Liver (tissue), 9 donors: ENCODE results near the gene ARL6. TPM values are rescaled to one million over a fixed set of nuclear protein-coding genes. Genes with fewer than 3 reads are reported as not detected.
"Not testable (repeated sequence)": the region's sequence is repeated elsewhere in the genome, so short reads cannot be mapped to it uniquely, and the experiment has no call there.

Experiments used
- DNase-seq: peaks from one replicate; pipeline ENCODE4 v3.0.0-alpha.2; 2017; ENCODE audit warnings: low spot score
- H3K27ac ChIP-seq, 2 donors: one replicate each; pipeline ENCODE4 v1.7.0; 2013; ENCODE audit warnings: inconsistent platforms in 2 of 2, low read length in 2 of 2, control low read depth in 1 of 2, low read depth in 1 of 2, mild to moderate bottlenecking in 1 of 2
- H3K27me3 ChIP-seq, 4 donors: one replicate each; pipeline versions ENCODE4 v1.6.1 to v1.7.0; 2013; ENCODE audit warnings: low read length in 3 of 4, inconsistent platforms in 1 of 4, mild to moderate bottlenecking in 1 of 4, moderate library complexity in 1 of 4; ENCODE audit not compliant: control insufficient read depth in 4 of 4, insufficient read depth in 4 of 4
- H3K36me3 ChIP-seq, 4 donors: one replicate each; pipeline versions ENCODE4 v1.6.1 to v1.7.0; 2013; ENCODE audit warnings: low read length in 3 of 4, mild to moderate bottlenecking in 3 of 4, low read depth in 1 of 4, moderate library complexity in 1 of 4; ENCODE audit not compliant: control insufficient read depth in 4 of 4, insufficient read depth in 3 of 4
- H3K4me1 ChIP-seq, 4 donors: one replicate each; pipeline versions ENCODE4 v1.6.1 to v1.7.0; 2013; ENCODE audit warnings: low read length in 3 of 4, mild to moderate bottlenecking in 3 of 4, moderate library complexity in 1 of 4; ENCODE audit not compliant: control insufficient read depth in 4 of 4, insufficient read depth in 4 of 4
- H3K4me3 ChIP-seq, 3 donors: one replicate each; pipeline versions ENCODE4 v1.6.1 to v1.7.0; 2013; ENCODE audit warnings: low read length in 3 of 3, control low read depth in 1 of 3, low read depth in 1 of 3, mild to moderate bottlenecking in 1 of 3
- H3K9ac ChIP-seq, 2 donors: one replicate each; pipeline ENCODE4 v1.7.0; 2013; ENCODE audit warnings: low read length in 2 of 2, mild to moderate bottlenecking in 2 of 2, moderate library complexity in 2 of 2, control low read depth in 1 of 2, low read depth in 1 of 2
- H3K9me3 ChIP-seq, 4 donors: one replicate each; pipeline versions ENCODE4 v1.6.1 to v1.7.0; 2013; ENCODE audit warnings: low read length in 3 of 4; ENCODE audit not compliant: control insufficient read depth in 4 of 4
- EGR1 ChIP-seq, 2 donors: IDR thresholded peaks; 2 replicates each; pipeline ENCODE4 v1.6.1; 2016 to 2018; ENCODE audit warnings: antibody characterized with exemption in 2 of 2, low read depth in 2 of 2
- FOXA1 ChIP-seq: IDR thresholded peaks from 2 replicates; pipeline ENCODE4 v1.6.1; 2016; ENCODE audit warnings: antibody characterized with exemption
- FOXA2 ChIP-seq: IDR thresholded peaks from 2 replicates; pipeline ENCODE4 v1.6.1; 2016; ENCODE audit warnings: antibody characterized with exemption
- GABPA ChIP-seq, 2 donors: IDR thresholded peaks in 1 of 2; conservative IDR thresholded peaks in 1 of 2; 2 replicates each; pipeline ENCODE4 v1.6.1; 2016; ENCODE audit warnings: antibody characterized with exemption in 2 of 2, mild to moderate bottlenecking in 1 of 2, moderate library complexity in 1 of 2
- HNF4A ChIP-seq, 2 donors: conservative IDR thresholded peaks; 2 replicates each; pipeline ENCODE4 v1.6.1; 2016; ENCODE audit warnings: antibody characterized with exemption in 2 of 2, mild to moderate bottlenecking in 2 of 2
- JUND ChIP-seq, 2 donors: IDR thresholded peaks; 2 replicates each; pipeline ENCODE4 v1.6.1; 2016; ENCODE audit warnings: antibody characterized with exemption in 2 of 2
- NR2F2 ChIP-seq: IDR thresholded peaks from 2 replicates; pipeline ENCODE4 v1.6.1; 2016; ENCODE audit warnings: antibody characterized with exemption
- RXRA ChIP-seq, 2 donors: IDR thresholded peaks; 2 replicates each; pipeline ENCODE4 v1.6.1; 2017 to 2018; ENCODE audit warnings: antibody characterized with exemption in 2 of 2, mild to moderate bottlenecking in 1 of 2
- SP1 ChIP-seq: IDR thresholded peaks from 2 replicates; pipeline ENCODE4 v1.6.1; 2018; ENCODE audit warnings: antibody characterized with exemption, mild to moderate bottlenecking
- TAF1 ChIP-seq: conservative IDR thresholded peaks from 2 replicates; pipeline ENCODE4 v1.6.1; 2016; ENCODE audit warnings: antibody characterized with exemption, mild to moderate bottlenecking
- YY1 ChIP-seq: IDR thresholded peaks from 2 replicates; pipeline ENCODE4 v1.6.1; 2016; ENCODE audit warnings: antibody characterized with exemption, mild to moderate bottlenecking
- ZBTB33 ChIP-seq: IDR thresholded peaks from 2 replicates; pipeline ENCODE4 v1.6.1; 2016; ENCODE audit warnings: antibody characterized with exemption
- WGBS: extraction: QIAGEN DNeasy Blood & Tissue Kit; methylation state at CpG from one replicate; pipeline ENCODE4 v1.1.7; 2013; 5-methylcytosine and 5-hydroxymethylcytosine counted together
- polyA plus RNA-seq, 2 donors: library from polyadenylated mRNA; stranded (reverse) in 1 of 2; unstranded in 1 of 2; fragments of 200-250 nt in 1 of 2; fragments of >200 nt in 1 of 2; fragmentation: Nextera tagmentation in 1 of 2; extraction: Ambion mirVana in 1 of 2; gene quantifications; one replicate each; pipeline versions ENCODE4 v1.2.1 to v1.2.3, GENCODE V29; 2013 to 2015
- total RNA-seq, 2 donors: library from RNA; depleted of rRNA; stranded (reverse); fragments of >200 nt; gene quantifications; one replicate each; pipeline ENCODE4 v1.2.3, GENCODE V29; 2014
- TF ChIP-seq, protein P1 (sequence below): IDR thresholded peaks from 2 replicates; pipeline ENCODE4 v1.6.1; 2016; ENCODE audit warnings: antibody characterized with exemption
- TF ChIP-seq, protein P2 (sequence below): IDR thresholded peaks from 2 replicates; pipeline ENCODE4 v1.6.1; 2016; ENCODE audit warnings: antibody characterized with exemption
- donor health status: healthy.
- donor health status: healthy.
- donor health status: healthy.
- donor health status: healthy.
- donor health status: healthy.

The ARL6 gene
- total and polyA plus RNA-seq, 4 donors = 1.1 to 3.4 (median 1.4) TPM

DNA sequence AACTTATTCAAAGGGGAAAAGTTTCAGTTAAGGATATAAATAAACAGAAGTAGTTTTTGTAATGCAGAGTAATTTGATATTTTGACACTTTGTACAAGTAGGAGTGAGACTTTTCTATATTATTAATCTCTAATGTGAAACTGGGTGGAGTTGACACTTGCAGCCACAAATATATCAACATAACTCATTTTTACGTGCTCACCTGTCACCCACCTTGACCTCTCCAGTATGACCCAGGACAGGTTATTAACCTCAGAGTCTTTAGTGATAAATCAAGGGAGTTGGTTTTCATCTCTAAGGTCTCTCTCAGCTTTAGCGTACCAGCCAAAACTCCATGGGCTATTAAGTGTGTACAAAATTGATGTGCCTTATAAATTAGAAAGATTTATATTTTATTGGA, 64.6 kb downstream of the ARL6 start:
- no peak for TF ChIP-seq ZBTB33
- TF ChIP-seq NR2F2 = no peak
- TF ChIP-seq FOXA1 = no peak
- H3K4me3 ChIP-seq = no peak overlapping the region
- H3K4me1 ChIP-seq = peaks cover 0 to 2% (median 0%) of the 10 kb centered on the region in 4 donors
- WGBS = 83% methylated on average over 2 of the region's 2 CpGs
- H3K27ac ChIP-seq = no peak overlapping the region
- H3K36me3 ChIP-seq = no peaks in the 10 kb centered on the region
- no peak for DNase-seq
- no peaks in the 10 kb centered on the region for H3K27me3 ChIP-seq
- H3K9me3 ChIP-seq = no peaks in the 10 kb centered on the region
- H3K9ac ChIP-seq = no peak overlapping the region

DNA sequence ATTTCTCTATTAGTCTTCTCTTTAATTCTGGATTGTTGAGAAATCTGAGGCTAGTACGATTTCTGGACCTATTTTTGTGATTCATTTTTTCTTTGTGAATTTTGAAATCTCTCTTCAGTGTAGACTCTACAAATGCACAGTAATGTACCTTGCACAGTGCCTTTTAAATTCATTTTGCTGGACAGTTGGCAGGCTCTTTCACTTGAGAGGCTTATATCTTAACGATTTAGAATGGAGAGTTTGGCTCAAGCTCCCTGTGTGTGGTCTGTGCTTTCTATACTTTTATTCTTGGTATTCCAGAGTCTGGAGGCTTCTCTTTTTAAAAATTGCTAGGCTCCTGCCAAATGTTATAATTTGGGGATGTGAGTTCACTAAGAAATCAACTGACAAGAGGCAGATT, 66.1 kb downstream of the ARL6 start:
- 84% methylated on average over 2 of the region's 2 CpGs for WGBS

GRCh38 chr3:97831140-97831539, 66.6 kb downstream of the ARL6 start:
- Histone ChIP-seq H3K9ac (no peak overlapping the region), H3K9me3 (no peaks in the 10 kb centered on the region), H3K4me1 (no peaks in the 10 kb centered on the region), H3K27me3 (no peaks in the 10 kb centered on the region), H3K4me3 (no peak overlapping the region), H3K27ac (no peak overlapping the region), H3K36me3 (no peaks in the 10 kb centered on the region)
- 90% methylated on average over 1 of the region's 1 CpG for WGBS
- TF ChIP-seq ZBTB33 = no peak
- no peak for TF ChIP-seq NR2F2
- no peak for TF ChIP-seq GABPA (IDR thresholded peaks at IDR 0.05 in 1 of 2, conservative IDR thresholded peaks at IDR 0.05 in 1 of 2)
- no peak for TF ChIP-seq FOXA1
- no peak for TF ChIP-seq HNF4A (conservative IDR thresholded peaks at IDR 0.05)
- no peak for TF ChIP-seq FOXA2
- TF ChIP-seq EGR1 (IDR thresholded peaks at IDR 0.05; ENCODE audit: low read depth in 2 of 2) = no peak
- no peak for TF ChIP-seq RXRA (IDR thresholded peaks at IDR 0.05)
- TF ChIP-seq SP1 = no peak
- DNase-seq = no peak

More for the DNA sequence above, 66.1 kb downstream of the ARL6 start:
- no peaks in the 10 kb centered on the region for H3K9me3 ChIP-seq
- TF ChIP-seq NR2F2 = no peak
- TF ChIP-seq JUND (IDR thresholded peaks at IDR 0.05) = no peak
- TF ChIP-seq HNF4A (conservative IDR thresholded peaks at IDR 0.05) = no peak
- TF ChIP-seq ZBTB33 = no peak
- TF ChIP-seq YY1 = no peak
- no peak for TF ChIP-seq TAF1
- TF ChIP-seq, protein P1, sequence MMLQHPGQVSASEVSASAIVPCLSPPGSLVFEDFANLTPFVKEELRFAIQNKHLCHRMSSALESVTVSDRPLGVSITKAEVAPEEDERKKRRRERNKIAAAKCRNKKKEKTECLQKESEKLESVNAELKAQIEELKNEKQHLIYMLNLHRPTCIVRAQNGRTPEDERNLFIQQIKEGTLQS = no peak
- no peak for TF ChIP-seq EGR1 (IDR thresholded peaks at IDR 0.05; ENCODE audit: low read depth in 2 of 2)
- no peak for TF ChIP-seq FOXA1
- TF ChIP-seq, protein P2, sequence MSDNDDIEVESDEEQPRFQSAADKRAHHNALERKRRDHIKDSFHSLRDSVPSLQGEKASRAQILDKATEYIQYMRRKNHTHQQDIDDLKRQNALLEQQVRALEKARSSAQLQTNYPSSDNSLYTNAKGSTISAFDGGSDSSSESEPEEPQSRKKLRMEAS = no peak
- TF ChIP-seq RXRA (IDR thresholded peaks at IDR 0.05) = no peak
- no peak overlapping the region for H3K9ac ChIP-seq
- H3K27ac ChIP-seq = no peak overlapping the region
- H3K27me3 ChIP-seq = no peaks in the 10 kb centered on the region
- no peaks in the 10 kb centered on the region for H3K4me1 ChIP-seq
- H3K4me3 ChIP-seq = no peak overlapping the region
- DNase-seq = no peak
- no peaks in the 10 kb centered on the region for H3K36me3 ChIP-seq

DNA sequence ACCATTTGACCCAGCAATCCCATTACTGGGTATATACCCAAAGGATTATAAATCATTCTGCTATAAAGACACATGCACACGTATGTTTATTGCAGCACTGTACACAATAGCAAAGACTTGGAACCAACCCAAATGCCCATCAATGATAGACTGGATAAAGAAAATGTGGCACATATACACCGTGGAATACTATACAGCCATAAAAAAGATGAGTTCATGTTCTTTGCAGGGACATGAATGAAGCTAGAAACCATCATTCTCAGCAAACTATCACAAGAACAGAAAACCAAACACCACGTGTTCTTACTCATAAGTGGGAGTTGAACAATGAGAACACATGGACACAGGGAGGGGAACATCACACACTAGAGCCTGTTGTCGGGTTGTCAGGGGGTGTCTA, 68.6 kb downstream of the ARL6 start:
- not testable (repeated sequence) for H3K9ac ChIP-seq, H3K27me3 ChIP-seq, H3K36me3 ChIP-seq, H3K27ac ChIP-seq, DNase-seq, H3K9me3 ChIP-seq, H3K4me3 ChIP-seq, H3K4me1 ChIP-seq
- WGBS = 92% methylated on average over 4 of the region's 4 CpGs
